MCF 10A (cell line): ENCODE results near the gene BMPR1A. TPM values are rescaled to one million over a fixed set of nuclear protein-coding genes. Genes with fewer than 3 reads are reported as not detected.

Experiments
- BruUV-seq: library from RNA; stranded (reverse); fragments of 400-500 nt; replicated peaks from 2 replicates; lab custom pipeline; 2021; lab: Mats Ljungman, UMichigan
- CTCF ChIA-PET: fragments of 300-600 bp; sonication (Branson Sonifier 250); formaldehyde crosslinking; extraction: SDS; loops from one replicate; lab custom pipeline; 2021; ENCODE audit warnings: antibody characterized with exemption, inconsistent platforms; lab: Yijun Ruan, JAX
- POLR2A ChIA-PET: fragments of 300-600, 350-650 bp; sonication (Branson Sonifier 250); formaldehyde crosslinking; extraction: SDS; loops from one replicate; lab custom pipeline; 2020; ENCODE audit warnings: antibody characterized with exemption, inconsistent platforms; lab: Yijun Ruan, JAX
- DNase-seq: peaks from one replicate; pipeline ENCODE4 v3.0.0-alpha.2; 2018; ENCODE audit not compliant: unreplicated experiment
- H3K27ac Mint-ChIP-seq: one replicate; pipeline ENCODE4 v1.8.0; 2022; ENCODE audit warnings: mild to moderate bottlenecking, low read depth, mixed read lengths; ENCODE audit not compliant: unreplicated experiment
- H3K27me3 Mint-ChIP-seq: one replicate; pipeline ENCODE4 v1.8.0; 2022; ENCODE audit warnings: mixed read lengths; ENCODE audit not compliant: insufficient read depth, unreplicated experiment
- H3K36me3 Mint-ChIP-seq: one replicate; pipeline ENCODE4 v1.8.0; 2022; ENCODE audit warnings: mild to moderate bottlenecking, moderate library complexity, mixed read lengths; ENCODE audit not compliant: insufficient read depth, unreplicated experiment
- H3K4me1 Mint-ChIP-seq: one replicate; pipeline ENCODE4 v1.8.0; 2022; ENCODE audit warnings: mixed read lengths; ENCODE audit not compliant: insufficient read depth, unreplicated experiment
- H3K4me3 Mint-ChIP-seq: one replicate; pipeline ENCODE4 v1.8.0; 2022; ENCODE audit warnings: mild to moderate bottlenecking, moderate library complexity, mixed read lengths; ENCODE audit not compliant: unreplicated experiment
- H3K9me3 Mint-ChIP-seq: one replicate; pipeline ENCODE4 v1.8.0; 2022; ENCODE audit warnings: mixed read lengths; ENCODE audit not compliant: unreplicated experiment
- intact Hi-C: fragments of 100-400 bp; cut with micrococcal nuclease; formaldehyde crosslinking; loops from 2 replicates; pipeline ENCODE4 v1.14.1; 2022
- total RNA-seq: library from RNA; stranded (reverse); gene quantifications from 2 replicates; pipeline ENCODE4 v1.2.3, GENCODE V29; 2022
- TF ChIP-seq, protein P1 (sequence below): fragments of 200-600 bp; IDR thresholded peaks from one replicate; pipeline ENCODE4 v1.8.0; 2022; ENCODE audit warnings: antibody characterized with exemption, mild to moderate bottlenecking; ENCODE audit not compliant: unreplicated experiment

The BMPR1A gene
- total RNA-seq, 1 experiment from 2014 or later = 27.3 TPM

DNA sequence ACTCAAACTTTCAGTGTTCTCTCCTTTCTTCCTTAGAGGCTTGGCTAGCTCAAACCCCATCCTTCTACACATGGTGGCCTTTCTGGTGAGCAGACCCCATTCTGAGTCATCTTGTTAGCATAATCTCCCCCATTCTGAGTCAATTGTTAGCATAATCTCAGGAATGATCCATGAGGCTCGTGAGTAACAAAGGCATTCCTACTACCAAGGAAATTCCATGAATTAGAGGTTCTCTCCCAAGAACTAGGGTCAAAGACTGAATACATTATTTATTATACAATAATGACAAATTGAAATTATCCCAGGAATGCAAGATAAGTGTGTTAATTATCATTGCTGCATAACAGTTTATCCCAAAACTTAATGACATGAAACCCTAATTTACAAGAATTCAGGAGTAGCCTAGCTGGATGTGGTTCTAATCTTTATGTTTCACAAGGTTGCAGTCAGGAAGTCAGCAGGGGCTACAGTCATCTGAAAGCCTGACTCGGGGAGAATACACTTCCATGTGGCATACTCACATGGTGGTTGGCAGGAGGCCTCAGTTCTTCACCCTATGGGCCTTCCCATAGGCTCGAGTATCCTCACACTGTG lies 100.8 kb downstream of the BMPR1A start:
- ChIA-PET POLR2A (no interaction called here), CTCF (interaction anchor here (0.5 to 0.6 kb wide), 3 partner anchors 13 to 253 kb away, joined by 3 to 4 read pairs (median 4); no protein-coding TSS in a partner anchor)
- Mint-ChIP-seq H3K27ac (no peak overlapping the region), H3K9me3 (no peaks in the 10 kb centered on the region), H3K36me3 (peaks cover 21% of the 10 kb centered on the region), H3K4me1 (no peaks in the 10 kb centered on the region), H3K27me3 (no peaks in the 10 kb centered on the region), H3K4me3 (no peak overlapping the region)
- intact Hi-C loops = no loop called here
- DNase-seq = no peak
- no TSS peak for BruUV-seq
- TF ChIP-seq, protein P1, sequence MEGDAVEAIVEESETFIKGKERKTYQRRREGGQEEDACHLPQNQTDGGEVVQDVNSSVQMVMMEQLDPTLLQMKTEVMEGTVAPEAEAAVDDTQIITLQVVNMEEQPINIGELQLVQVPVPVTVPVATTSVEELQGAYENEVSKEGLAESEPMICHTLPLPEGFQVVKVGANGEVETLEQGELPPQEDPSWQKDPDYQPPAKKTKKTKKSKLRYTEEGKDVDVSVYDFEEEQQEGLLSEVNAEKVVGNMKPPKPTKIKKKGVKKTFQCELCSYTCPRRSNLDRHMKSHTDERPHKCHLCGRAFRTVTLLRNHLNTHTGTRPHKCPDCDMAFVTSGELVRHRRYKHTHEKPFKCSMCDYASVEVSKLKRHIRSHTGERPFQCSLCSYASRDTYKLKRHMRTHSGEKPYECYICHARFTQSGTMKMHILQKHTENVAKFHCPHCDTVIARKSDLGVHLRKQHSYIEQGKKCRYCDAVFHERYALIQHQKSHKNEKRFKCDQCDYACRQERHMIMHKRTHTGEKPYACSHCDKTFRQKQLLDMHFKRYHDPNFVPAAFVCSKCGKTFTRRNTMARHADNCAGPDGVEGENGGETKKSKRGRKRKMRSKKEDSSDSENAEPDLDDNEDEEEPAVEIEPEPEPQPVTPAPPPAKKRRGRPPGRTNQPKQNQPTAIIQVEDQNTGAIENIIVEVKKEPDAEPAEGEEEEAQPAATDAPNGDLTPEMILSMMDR = no peak

DNA sequence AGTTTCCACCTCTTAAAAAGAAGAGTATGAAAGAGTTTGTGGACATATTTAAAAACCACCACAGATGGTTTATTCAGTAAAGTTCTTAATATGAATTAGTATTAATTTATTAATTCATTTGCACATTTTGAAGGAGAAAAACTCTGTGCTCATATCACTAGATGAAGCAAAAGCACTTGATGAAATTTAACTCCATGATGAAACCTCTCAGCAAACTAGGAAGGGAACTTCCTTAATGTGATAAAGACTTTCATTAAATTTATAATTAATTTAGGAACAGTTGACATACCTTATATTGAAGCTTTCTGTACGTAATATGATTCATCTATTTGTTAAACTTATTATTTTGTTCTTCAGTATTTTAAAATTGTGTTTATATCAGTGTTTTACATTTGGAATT lies 101.6 kb downstream of the BMPR1A start:
- Mint-ChIP-seq H3K27me3 (no peaks in the 10 kb centered on the region), H3K36me3 (peaks cover 15% of the 10 kb centered on the region), H3K9me3 (no peaks in the 10 kb centered on the region), H3K27ac (no peak overlapping the region), H3K4me1 (no peaks in the 10 kb centered on the region), H3K4me3 (no peak overlapping the region)
- DNase-seq = no peak
- intact Hi-C loops = no loop called here
- ChIA-PET POLR2A (no interaction called here), CTCF (interaction anchor here (0.5 kb wide), 1 partner anchor 253 kb away, joined by 3 read pairs; no protein-coding TSS in a partner anchor)
- TF ChIP-seq, protein P1 = no peak
- BruUV-seq = no TSS peak

DNA sequence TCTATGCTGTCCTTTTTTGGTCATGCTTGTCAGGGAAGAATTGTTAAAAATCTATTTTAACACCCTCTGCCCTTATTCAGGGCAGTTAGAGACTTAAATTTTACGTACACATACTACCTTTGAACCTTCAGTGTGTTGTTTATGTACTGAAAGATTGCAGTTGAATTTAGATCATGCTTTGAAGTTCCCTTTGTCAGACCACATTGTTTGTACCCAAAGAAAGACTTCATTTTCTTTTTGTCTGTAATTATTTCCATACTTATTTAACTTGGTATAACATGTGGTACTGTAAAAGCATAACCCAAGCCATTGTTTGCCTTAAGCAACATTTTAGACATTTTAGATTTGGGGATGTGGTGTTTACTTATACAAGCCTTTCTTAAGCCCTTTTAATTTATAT lies 104.9 kb downstream of the BMPR1A start:
- Mint-ChIP-seq H3K36me3 (peaks cover 5% of the 10 kb centered on the region), H3K27me3 (no peaks in the 10 kb centered on the region), H3K27ac (no peak overlapping the region), H3K9me3 (no peaks in the 10 kb centered on the region), H3K4me1 (no peaks in the 10 kb centered on the region), H3K4me3 (no peak overlapping the region)
- CTCF ChIA-PET = no interaction called here
- TF ChIP-seq, protein P1 = no peak
- POLR2A ChIA-PET = no interaction called here
- intact Hi-C loops = no loop called here
- no TSS peak for BruUV-seq
- no peak for DNase-seq

DNA sequence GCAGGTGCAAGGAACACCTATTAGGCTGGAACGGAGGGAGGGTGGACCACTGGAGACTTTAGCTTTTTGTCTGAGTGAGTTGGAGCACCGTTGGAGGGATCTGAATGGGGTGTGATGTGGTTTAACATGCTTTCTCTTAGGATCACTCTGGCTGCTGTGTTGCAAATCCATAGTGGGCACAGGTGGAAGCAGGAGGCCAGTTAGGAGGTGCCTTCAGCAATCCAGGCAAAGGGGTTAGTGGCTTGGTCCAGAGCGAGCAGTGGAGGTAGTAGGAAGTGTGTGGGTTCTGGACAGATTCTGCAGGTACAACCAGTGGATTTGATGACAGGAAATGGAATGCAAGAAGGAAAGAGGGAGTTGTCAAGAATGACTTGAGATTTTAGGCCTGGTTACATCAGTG lies 106.0 kb downstream of the BMPR1A start:
- intact Hi-C loops = no loop called here
- H3K9me3 Mint-ChIP-seq = no peaks in the 10 kb centered on the region
- BruUV-seq = no TSS peak
- H3K4me1 Mint-ChIP-seq = no peaks in the 10 kb centered on the region
- peaks cover 5% of the 10 kb centered on the region for H3K36me3 Mint-ChIP-seq
- H3K27ac Mint-ChIP-seq = no peak overlapping the region
- CTCF ChIA-PET = no interaction called here
- POLR2A ChIA-PET = no interaction called here
- no peak overlapping the region for H3K4me3 Mint-ChIP-seq
- no peak for DNase-seq
- H3K27me3 Mint-ChIP-seq = no peaks in the 10 kb centered on the region
- TF ChIP-seq, protein P1 = no peak
